Natural killer cell treated with Interleukin-12 subunit alpha and Interleukin-12 subunit beta and Interleukin-15 and Interleukin-18, amount 100 ng/mL, for 72 hours (primary cell): Measurements from ENCODE around the gene SEPTIN5. TPM values are rescaled to one million over a fixed set of nuclear protein-coding genes. Genes with fewer than 3 reads are reported as not detected.

Source experiments
- ATAC-seq, 2 donors: fragments of 150-1000 bp; cut with Tn5 transposase in 1 of 2; sonication (Bioruptor Pico), chemical (Tn5 transposase) in 1 of 2; 2 replicates each; pipeline ENCODE4 v1.10.0; 2021
- DNase-seq: peaks from one replicate; pipeline ENCODE4 v3.0.0; 2022; ENCODE audit warnings: low spot score
- H3K27ac Mint-ChIP-seq, 2 donors: 1 replicate in 1 of 2; 2 replicates in 1 of 2; pipeline ENCODE4 v1.8.0; 2022; ENCODE audit warnings: mixed read lengths in 2 of 2, mild to moderate bottlenecking in 1 of 2, moderate library complexity in 1 of 2
- H3K27me3 Mint-ChIP-seq, 2 donors: 1 replicate in 1 of 2; 2 replicates in 1 of 2; pipeline ENCODE4 v1.8.0; 2022; ENCODE audit warnings: mixed read lengths in 2 of 2
- H3K36me3 Mint-ChIP-seq: one replicate; pipeline ENCODE4 v1.8.0; 2022; ENCODE audit warnings: mixed read lengths
- H3K4me1 Mint-ChIP-seq, 2 donors: 1 replicate in 1 of 2; 2 replicates in 1 of 2; pipeline ENCODE4 v1.8.0; 2022; ENCODE audit warnings: low read depth in 2 of 2, mixed read lengths in 2 of 2, mild to moderate bottlenecking in 1 of 2
- H3K4me3 Mint-ChIP-seq: one replicate; pipeline ENCODE4 v1.8.0; 2022; ENCODE audit warnings: mixed read lengths
- H3K9me3 Mint-ChIP-seq: 2 replicates; pipeline ENCODE4 v1.8.0; 2022; ENCODE audit warnings: mixed read lengths
- total RNA-seq, 2 donors: library from RNA; stranded (reverse); gene quantifications; one replicate each; pipeline ENCODE4 v1.2.3, GENCODE V29; 2022

The SEPTIN5 gene
- total RNA-seq, 2 donors from 2014 or later, result not detected

- peaks cover 3 to 5% of the 10 kb centered on the region in 2 donors for H3K4me1 Mint-ChIP-seq
- no peaks in the 10 kb centered on the region for H3K36me3 Mint-ChIP-seq
- no peak for DNase-seq
- no peak overlapping the region for H3K27ac Mint-ChIP-seq
- peaks cover 0 to 2% of the 10 kb centered on the region in 2 donors for H3K27me3 Mint-ChIP-seq
- H3K9me3 Mint-ChIP-seq, result no peaks in the 10 kb centered on the region
- H3K4me3 Mint-ChIP-seq, result no peak overlapping the region
- ATAC-seq, result no peak
These were observed 20.6 kb downstream of the SEPTIN5 start for GRCh38 chr22:19734837-19735382.

- H3K4me1 Mint-ChIP-seq, result no peaks in the 10 kb centered on the region
- no peaks in the 10 kb centered on the region for H3K36me3 Mint-ChIP-seq
- no peaks in the 10 kb centered on the region for H3K9me3 Mint-ChIP-seq
- ATAC-seq (no peak), DNase-seq (no peak)
- H3K27me3 Mint-ChIP-seq, result no peaks in the 10 kb centered on the region
- H3K4me3 Mint-ChIP-seq, result no peak overlapping the region
- no peak overlapping the region for H3K27ac Mint-ChIP-seq
These were observed 21.6 kb downstream of the SEPTIN5 start for GRCh38 chr22:19735665-19736510.

GRCh38 chr22:19737846-19738663 lies 23.8 kb downstream of the SEPTIN5 start:
- Mint-ChIP-seq H3K9me3 (no peaks in the 10 kb centered on the region), H3K36me3 (no peaks in the 10 kb centered on the region), H3K27ac (no peak overlapping the region), H3K4me1 (no peaks in the 10 kb centered on the region), H3K27me3 (no peaks in the 10 kb centered on the region), H3K4me3 (no peak overlapping the region)
- DNase-seq (no peak), ATAC-seq (no peak)

GRCh38 chr22:19738664-19739447 lies 24.6 kb downstream of the SEPTIN5 start:
- H3K4me3 Mint-ChIP-seq, result no peak overlapping the region
- H3K27ac Mint-ChIP-seq, result no peak overlapping the region
- ATAC-seq (no peak), DNase-seq (no peak)
- no peaks in the 10 kb centered on the region for H3K9me3 Mint-ChIP-seq
- no peaks in the 10 kb centered on the region for H3K27me3 Mint-ChIP-seq
- H3K36me3 Mint-ChIP-seq, result no peaks in the 10 kb centered on the region
- H3K4me1 Mint-ChIP-seq, result no peaks in the 10 kb centered on the region

- no peaks in the 10 kb centered on the region for H3K36me3 Mint-ChIP-seq
- no peaks in the 10 kb centered on the region for H3K4me1 Mint-ChIP-seq
- H3K27me3 Mint-ChIP-seq, result no peaks in the 10 kb centered on the region
- ATAC-seq, result no peak
- H3K9me3 Mint-ChIP-seq, result no peaks in the 10 kb centered on the region
- DNase-seq, result no peak
- H3K4me3 Mint-ChIP-seq, result no peak overlapping the region
- no peak overlapping the region for H3K27ac Mint-ChIP-seq
These were observed 25.2 kb downstream of the SEPTIN5 start for GRCh38 chr22:19739448-19739895.

- Mint-ChIP-seq H3K36me3 (no peaks in the 10 kb centered on the region), H3K9me3 (no peaks in the 10 kb centered on the region)
- no peak for ATAC-seq
These were observed 25.7 kb downstream of the SEPTIN5 start for GRCh38 chr22:19739911-19740449.

GRCh38 chr22:19740586-19740985 lies 26.3 kb downstream of the SEPTIN5 start:
- no peaks in the 10 kb centered on the region for H3K9me3 Mint-ChIP-seq
- no peak overlapping the region for H3K4me3 Mint-ChIP-seq
- no peak for ATAC-seq
- no peaks in the 10 kb centered on the region for H3K4me1 Mint-ChIP-seq
- H3K27ac Mint-ChIP-seq, result no peak overlapping the region
- DNase-seq, result no peak
- H3K36me3 Mint-ChIP-seq, result no peaks in the 10 kb centered on the region
- no peaks in the 10 kb centered on the region for H3K27me3 Mint-ChIP-seq

More at GRCh38 chr22:19739911-19740449, 25.7 kb downstream of the SEPTIN5 start:
- no peak overlapping the region for H3K4me3 Mint-ChIP-seq
- no peak overlapping the region for H3K27ac Mint-ChIP-seq
- DNase-seq, result no peak
- no peaks in the 10 kb centered on the region for H3K4me1 Mint-ChIP-seq
- H3K27me3 Mint-ChIP-seq, result no peaks in the 10 kb centered on the region

- no peak overlapping the region for H3K4me3 Mint-ChIP-seq
- H3K9me3 Mint-ChIP-seq, result no peaks in the 10 kb centered on the region
- ATAC-seq (no peak), DNase-seq (no peak)
- no peaks in the 10 kb centered on the region for H3K27me3 Mint-ChIP-seq
- no peak overlapping the region for H3K27ac Mint-ChIP-seq
- no peaks in the 10 kb centered on the region for H3K36me3 Mint-ChIP-seq
- H3K4me1 Mint-ChIP-seq, result no peaks in the 10 kb centered on the region
These were observed 26.8 kb downstream of the SEPTIN5 start for GRCh38 chr22:19741053-19741452.

- no peaks in the 10 kb centered on the region for H3K27me3 Mint-ChIP-seq
- H3K36me3 Mint-ChIP-seq, result no peaks in the 10 kb centered on the region
- no peak overlapping the region for H3K27ac Mint-ChIP-seq
- H3K4me3 Mint-ChIP-seq, result no peak overlapping the region
- H3K9me3 Mint-ChIP-seq, result no peaks in the 10 kb centered on the region
- DNase-seq (no peak), ATAC-seq (no peak)
- H3K4me1 Mint-ChIP-seq, result no peaks in the 10 kb centered on the region
These were observed 28.1 kb downstream of the SEPTIN5 start for GRCh38 chr22:19742160-19743066.

GRCh38 chr22:19743081-19743480 lies 28.8 kb downstream of the SEPTIN5 start:
- no peaks in the 10 kb centered on the region for H3K27me3 Mint-ChIP-seq
- H3K36me3 Mint-ChIP-seq, result no peaks in the 10 kb centered on the region
- DNase-seq (no peak), ATAC-seq (no peak)
- H3K4me1 Mint-ChIP-seq, result no peaks in the 10 kb centered on the region
- no peak overlapping the region for H3K4me3 Mint-ChIP-seq
- H3K9me3 Mint-ChIP-seq, result no peaks in the 10 kb centered on the region
- H3K27ac Mint-ChIP-seq, result no peak overlapping the region

- no peak for ATAC-seq
- Mint-ChIP-seq H3K9me3 (no peaks in the 10 kb centered on the region), H3K4me1 (no peaks in the 10 kb centered on the region), H3K36me3 (no peaks in the 10 kb centered on the region), H3K27ac (no peak overlapping the region), H3K27me3 (no peaks in the 10 kb centered on the region), H3K4me3 (no peak overlapping the region)
- no peak for DNase-seq
These were observed 29.3 kb downstream of the SEPTIN5 start for GRCh38 chr22:19743651-19744050.

GRCh38 chr22:19744350-19745006 lies 30.2 kb downstream of the SEPTIN5 start:
- DNase-seq (no peak), ATAC-seq (no peak)
- no peak overlapping the region for H3K4me3 Mint-ChIP-seq
- no peaks in the 10 kb centered on the region for H3K4me1 Mint-ChIP-seq
- H3K36me3 Mint-ChIP-seq, result no peaks in the 10 kb centered on the region
- no peak overlapping the region for H3K27ac Mint-ChIP-seq
- H3K9me3 Mint-ChIP-seq, result no peaks in the 10 kb centered on the region
- no peaks in the 10 kb centered on the region for H3K27me3 Mint-ChIP-seq
